HCT116 (cell line): ENCODE results near the gene CUX1. TPM values are rescaled to one million over a fixed set of nuclear protein-coding genes. Genes with fewer than 3 reads are reported as not detected.

Experiments used
- ATAC-seq: fragments of 200-7000 bp; cut with Tn5 transposase; 2 replicates; pipeline ENCODE4 v1.9.1; 2020; ENCODE audit warnings: mild to moderate bottlenecking, moderate library complexity
- BruUV-seq: library from RNA; stranded (reverse); fragments of 400-500 nt; replicated peaks from 2 replicates; lab custom pipeline; 2021; lab: Mats Ljungman, UMichigan
- CTCF ChIA-PET: fragments of 300-600 bp; sonication (Branson Sonifier 250); formaldehyde crosslinking; loops from one replicate; lab custom pipeline; 2021; ENCODE audit warnings: antibody characterized with exemption; lab: Charles Lee
- POLR2A ChIA-PET: fragments of 300-600, 350-600 bp; sonication (Branson Sonifier 250); formaldehyde crosslinking; loops from one replicate; lab custom pipeline; 2021; ENCODE audit warnings: antibody characterized with exemption; lab: Charles Lee
- RAD21 ChIA-PET, 2 experiments: fragments of 300-600 bp; sonication (Branson Sonifier 250); formaldehyde crosslinking; loops; one replicate each; lab custom pipeline; 2023; ENCODE audit warnings: low total read pairs in 2 of 2; ENCODE audit not compliant: uncharacterized antibody in 2 of 2, unreplicated experiment in 2 of 2, low non-redundant PET in 1 of 2; lab: Charles Lee
- DNase-seq: peaks from one replicate; pipeline ENCODE4 v3.0.0-alpha.2; 2010; ENCODE audit warnings: low read depth, low spot score
- H2AFZ ChIP-seq: fragments of 200-600 bp; shearing (Covaris generic), sonication (generic); 2 replicates; pipeline ENCODE4 v1.6.1; 2017; ENCODE audit warnings: low read depth, mixed run types, mixed read lengths, antibody characterized with exemption, low read length; ENCODE audit not compliant: poor library complexity, severe bottlenecking
- H3K27ac ChIP-seq: 2 replicates; pipeline ENCODE4 v1.5.1; 2012; ENCODE audit warnings: low read depth, low read length
- H3K27me3 ChIP-seq: fragments of 200-600 bp; sonication (generic); 2 replicates; pipeline ENCODE4 v1.6.1; 2016; ENCODE audit warnings: mixed run types, low read length, mixed read lengths; ENCODE audit not compliant: insufficient read depth
- H3K36me3 ChIP-seq, 2 experiments: fragments of 200-500 bp in 1 of 2; fragments of 200-600 bp in 1 of 2; sonication (Bioruptor generic) in 1 of 2; sonication (generic) in 1 of 2; 2 replicates each; pipeline versions ENCODE4 v1.5.1 to v1.6.1; 2014 to 2016; ENCODE audit warnings: low read length in 2 of 2, inconsistent platforms in 1 of 2, mixed read lengths in 1 of 2, mixed run types in 1 of 2; ENCODE audit not compliant: insufficient read depth in 2 of 2, control insufficient read depth in 1 of 2
- H3K4me1 ChIP-seq, 2 experiments: fragments of 200-600 bp in 1 of 2; sonication (generic) in 1 of 2; 2 replicates each; pipeline versions ENCODE4 v1.5.1 to v1.6.1; 2012 to 2017; ENCODE audit warnings: low read length in 2 of 2, inconsistent platforms in 1 of 2, mild to moderate bottlenecking in 1 of 2, mixed read lengths in 1 of 2, mixed run types in 1 of 2, moderate library complexity in 1 of 2; ENCODE audit not compliant: insufficient read depth in 2 of 2, control insufficient read depth in 1 of 2
- H3K4me2 ChIP-seq: fragments of 200-600 bp; sonication (generic); 2 replicates; pipeline ENCODE4 v1.6.1; 2017; ENCODE audit warnings: mixed run types, low read length, mixed read lengths
- H3K4me3 ChIP-seq, 2 experiments: fragments of 200-600 bp in 1 of 2; sonication (generic) in 1 of 2; replicated peaks in 1 of 2; 2 replicates each; pipeline ENCODE4 v1.5.1; 2011 to 2016; ENCODE audit warnings: low read length in 2 of 2, control low read depth in 1 of 2, low read depth in 1 of 2, mild to moderate bottlenecking in 1 of 2, mixed read lengths in 1 of 2, mixed run types in 1 of 2
- H3K79me2 ChIP-seq: fragments of 200-600 bp; sonication (generic); 2 replicates; pipeline ENCODE4 v1.6.1; 2017; ENCODE audit warnings: mild to moderate bottlenecking, mixed run types, low read length, moderate library complexity, mixed read lengths; ENCODE audit not compliant: insufficient read depth
- H3K9ac ChIP-seq: fragments of 200-600 bp; sonication (generic); 2 replicates; pipeline ENCODE4 v1.6.1; 2016; ENCODE audit warnings: low read length, mixed read lengths
- H3K9me2 ChIP-seq: fragments of 200-600 bp; sonication (generic), shearing (Covaris generic); 2 replicates; pipeline ENCODE4 v1.6.1; 2017; ENCODE audit warnings: mixed run types, mild to moderate bottlenecking, moderate library complexity; ENCODE audit not compliant: insufficient read depth
- H3K9me3 ChIP-seq, 2 experiments: fragments of 200-500 bp in 1 of 2; fragments of 200-600 bp in 1 of 2; sonication (Bioruptor generic) in 1 of 2; sonication (generic) in 1 of 2; 2 replicates each; pipeline ENCODE4 v1.6.1; 2014 to 2017; ENCODE audit warnings: low read length in 2 of 2, mixed read lengths in 2 of 2, inconsistent platforms in 1 of 2, low read depth in 1 of 2, mild to moderate bottlenecking in 1 of 2, mixed run types in 1 of 2, moderate library complexity in 1 of 2; ENCODE audit not compliant: control insufficient read depth in 1 of 2, insufficient read depth in 1 of 2
- H4K20me1 ChIP-seq: fragments of 200-600 bp; sonication (generic), shearing (Covaris generic); 2 replicates; pipeline ENCODE4 v1.6.1; 2017; ENCODE audit warnings: mixed run types, mild to moderate bottlenecking, moderate library complexity; ENCODE audit not compliant: insufficient read depth
- EZH2 ChIP-seq: fragments of 200-600 bp; sonication (generic); IDR thresholded peaks from 2 replicates; pipeline ENCODE4 v1.6.1; 2017; ENCODE audit warnings: antibody characterized with exemption, mixed run types
- FOSL1 ChIP-seq: IDR thresholded peaks from 2 replicates; pipeline ENCODE4 v1.6.1; 2012; ENCODE audit warnings: low read depth
- POLR2A ChIP-seq: IDR thresholded peaks from 2 replicates; pipeline ENCODE4 v1.7.0; 2011; ENCODE audit warnings: borderline replicate concordance; ENCODE audit not compliant: insufficient read depth, insufficient read length; ENCODE audit errors: extremely low read depth
- POLR2AphosphoS5 ChIP-seq: IDR thresholded peaks from 2 replicates; pipeline ENCODE4 v1.6.1; 2011; ENCODE audit warnings: mild to moderate bottlenecking, low read depth, low read length, moderate library complexity
- REST ChIP-seq: IDR thresholded peaks from 2 replicates; pipeline ENCODE4 v1.6.1; 2012; ENCODE audit warnings: low read depth
- SRF ChIP-seq: IDR thresholded peaks from 2 replicates; pipeline ENCODE4 v1.6.1; 2012; ENCODE audit warnings: low read depth
- TCF7L2 ChIP-seq: IDR thresholded peaks from 2 replicates; pipeline ENCODE4 v1.7.0; 2011; ENCODE audit warnings: borderline replicate concordance, inconsistent platforms; ENCODE audit not compliant: insufficient read depth, insufficient read length; ENCODE audit errors: extremely low read depth
- ZBTB33 ChIP-seq: IDR thresholded peaks from 2 replicates; pipeline ENCODE4 v1.6.1; 2011; ENCODE audit warnings: mild to moderate bottlenecking, low read length, moderate library complexity; ENCODE audit not compliant: insufficient replicate concordance; ENCODE audit errors: extremely low read depth
- intact Hi-C: fragments of 100-400 bp; cut with micrococcal nuclease; formaldehyde crosslinking; loops from 2 replicates; pipeline ENCODE4 v1.10.0; 2022
- total RNA-seq: library from RNA; stranded (reverse); gene quantifications from one replicate; pipeline ENCODE4 v1.2.1, GENCODE V29; 2021; ENCODE audit not compliant: unreplicated experiment
- TF ChIP-seq, protein P1 (sequence below), 3 experiments: fragments of 200-600 bp in 1 of 3; sonication (generic) in 1 of 3; IDR thresholded peaks in 2 of 3; conservative IDR thresholded peaks in 1 of 3; 2 replicates each; pipeline ENCODE4 v1.5.1; 2012 to 2017; ENCODE audit warnings: low read depth in 2 of 3, low read length in 2 of 3, antibody characterized with exemption in 1 of 3, borderline replicate concordance in 1 of 3, control low read depth in 1 of 3, mild to moderate bottlenecking in 1 of 3, mixed read lengths in 1 of 3, mixed run types in 1 of 3, moderate library complexity in 1 of 3; ENCODE audit not compliant: insufficient read depth in 1 of 3

Gene CUX1
- total RNA-seq, 1 experiment from 2014 or later: 68.9 TPM

GRCh38 chr7:102261451-102261850 is 444.0 kb downstream of the CUX1 start:
- Histone ChIP-seq H3K9me2 (no peaks in the 10 kb centered on the region), H3K4me2 (no peak overlapping the region), H3K9me3 (no peaks in the 10 kb centered on the region), H3K4me1 (no peaks in the 10 kb centered on the region), H3K27ac (no peak overlapping the region), H2AFZ (no peak overlapping the region), H3K79me2 (no peaks in the 10 kb centered on the region), H3K27me3 (no peaks in the 10 kb centered on the region), H3K9ac (no peak overlapping the region), H3K36me3 (no peaks in the 10 kb centered on the region), H4K20me1 (no peaks in the 10 kb centered on the region), H3K4me3 (no peak overlapping the region)
- TF ChIP-seq REST (no peak), SRF (no peak), POLR2AphosphoS5 (no peak), ZBTB33 (no peak), EZH2 (no peak), TCF7L2 (no peak), FOSL1 (no peak), POLR2A (no peak)
- TF ChIP-seq, protein P1, sequence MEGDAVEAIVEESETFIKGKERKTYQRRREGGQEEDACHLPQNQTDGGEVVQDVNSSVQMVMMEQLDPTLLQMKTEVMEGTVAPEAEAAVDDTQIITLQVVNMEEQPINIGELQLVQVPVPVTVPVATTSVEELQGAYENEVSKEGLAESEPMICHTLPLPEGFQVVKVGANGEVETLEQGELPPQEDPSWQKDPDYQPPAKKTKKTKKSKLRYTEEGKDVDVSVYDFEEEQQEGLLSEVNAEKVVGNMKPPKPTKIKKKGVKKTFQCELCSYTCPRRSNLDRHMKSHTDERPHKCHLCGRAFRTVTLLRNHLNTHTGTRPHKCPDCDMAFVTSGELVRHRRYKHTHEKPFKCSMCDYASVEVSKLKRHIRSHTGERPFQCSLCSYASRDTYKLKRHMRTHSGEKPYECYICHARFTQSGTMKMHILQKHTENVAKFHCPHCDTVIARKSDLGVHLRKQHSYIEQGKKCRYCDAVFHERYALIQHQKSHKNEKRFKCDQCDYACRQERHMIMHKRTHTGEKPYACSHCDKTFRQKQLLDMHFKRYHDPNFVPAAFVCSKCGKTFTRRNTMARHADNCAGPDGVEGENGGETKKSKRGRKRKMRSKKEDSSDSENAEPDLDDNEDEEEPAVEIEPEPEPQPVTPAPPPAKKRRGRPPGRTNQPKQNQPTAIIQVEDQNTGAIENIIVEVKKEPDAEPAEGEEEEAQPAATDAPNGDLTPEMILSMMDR (IDR thresholded peaks at IDR 0.05 in 2 of 3, conservative IDR thresholded peaks at IDR 0.05 in 1 of 3; ENCODE audit: borderline replicate concordance in 1 of 3, insufficient read depth in 1 of 3, low read depth in 2 of 3, low read length in 2 of 3): no peak
- POLR2A ChIA-PET: no interaction called here
- intact Hi-C loops: no loop called here
- ATAC-seq (no peak), DNase-seq (no peak)
- RAD21 ChIA-PET: no interaction called here
- CTCF ChIA-PET: no interaction called here
- BruUV-seq: no TSS peak
